HepG2 (cell line): ENCODE data around the gene PHF13. TPM values are rescaled to one million over a fixed set of nuclear protein-coding genes. Genes with fewer than 3 reads are reported as not detected.

Experiments
- GMEB1 ChIP-seq: sonication (generic); formaldehyde crosslinking; IDR thresholded peaks from 2 replicates; pipeline ENCODE4 v1.5.1; 2020; ENCODE audit warnings: missing genetic modification reagents, mild to moderate bottlenecking, borderline replicate concordance
- IKZF5 ChIP-seq: IDR thresholded peaks from 2 replicates; pipeline ENCODE4 v1.6.1; 2018; ENCODE audit warnings: missing genetic modification reagents, mild to moderate bottlenecking, missing compliant biosample characterization
- JARID2 ChIP-seq: sonication (generic); formaldehyde crosslinking; IDR thresholded peaks from 2 replicates; pipeline ENCODE4 v1.8.1; 2023; ENCODE audit warnings: missing genetic modification reagents, inconsistent platforms; ENCODE audit not compliant: insufficient replicate concordance
- KLF16 ChIP-seq, 2 experiments: sonication (generic) in 1 of 2; formaldehyde crosslinking in 1 of 2; IDR thresholded peaks; 2 replicates each; pipeline versions ENCODE4 v1.6.1 to v1.8.0; 2016 to 2023; ENCODE audit warnings: missing genetic modification reagents in 2 of 2, missing compliant biosample characterization in 1 of 2
- POLR2A ChIP-seq, 2 experiments: IDR thresholded peaks; 2 replicates each; pipeline ENCODE4 v1.6.1; 2011; ENCODE audit warnings: low read depth in 2 of 2, low read length in 2 of 2, mild to moderate bottlenecking in 1 of 2, moderate library complexity in 1 of 2; ENCODE audit not compliant: insufficient read depth in 1 of 2
- POLR2G ChIP-seq: fragments of 200-400 bp; formaldehyde crosslinking; IDR thresholded peaks from 2 replicates; pipeline ENCODE4 v1.6.1; 2018; ENCODE audit warnings: mild to moderate bottlenecking, low read depth, low read length, moderate library complexity
- PRMT3 ChIP-seq: sonication (generic); formaldehyde crosslinking; IDR thresholded peaks from 2 replicates; pipeline ENCODE4 v1.8.1; 2022; ENCODE audit warnings: low read depth, mild to moderate bottlenecking, moderate library complexity, missing genetic modification reagents, borderline replicate concordance
- SIN3A ChIP-seq: IDR thresholded peaks from 2 replicates; pipeline ENCODE4 v1.6.1; 2011; ENCODE audit warnings: low read depth, mild to moderate bottlenecking, control low read depth, low read length, borderline replicate concordance
- SMAD1 ChIP-seq: sonication (generic); formaldehyde crosslinking; IDR thresholded peaks from 2 replicates; pipeline ENCODE4 v1.4.0; 2020; ENCODE audit warnings: missing genetic modification reagents, low read depth, mild to moderate bottlenecking, borderline replicate concordance
- SP5 ChIP-seq: IDR thresholded peaks from 2 replicates; pipeline ENCODE4 v1.6.1; 2016; ENCODE audit warnings: low read depth, borderline replicate concordance
- TAF1 ChIP-seq: sonication (generic); formaldehyde crosslinking; IDR thresholded peaks from 2 replicates; pipeline ENCODE4 v1.4.0; 2020; ENCODE audit warnings: missing genetic modification reagents
- TFDP2 ChIP-seq: sonication (generic); formaldehyde crosslinking; IDR thresholded peaks from 2 replicates; pipeline ENCODE4 v1.4.0; 2020; ENCODE audit warnings: missing genetic modification reagents
- ZBED4 ChIP-seq: sonication (generic); formaldehyde crosslinking; IDR thresholded peaks from 2 replicates; pipeline ENCODE4 v1.4.0; 2020; ENCODE audit warnings: missing genetic modification reagents, borderline replicate concordance
- ZBTB25 ChIP-seq: IDR thresholded peaks from 2 replicates; pipeline ENCODE4 v1.6.1; 2018; ENCODE audit warnings: missing genetic modification reagents
- ZMAT3 ChIP-seq: sonication (generic); formaldehyde crosslinking; conservative IDR thresholded peaks from 2 replicates; pipeline ENCODE4 v1.7.0; 2021; ENCODE audit warnings: missing genetic modification reagents
- ZNF350 ChIP-seq: sonication (generic); formaldehyde crosslinking; IDR thresholded peaks from 2 replicates; pipeline ENCODE4 v1.4.0; 2020; ENCODE audit warnings: mild to moderate bottlenecking, low read depth, missing genetic modification reagents, borderline replicate concordance
- ZNF563 ChIP-seq: sonication (generic); formaldehyde crosslinking; IDR thresholded peaks from 2 replicates; pipeline ENCODE4 v1.8.0; 2022; ENCODE audit warnings: mild to moderate bottlenecking, moderate library complexity, missing genetic modification reagents
- ZNF570 ChIP-seq: sonication (generic); formaldehyde crosslinking; IDR thresholded peaks from 2 replicates; pipeline ENCODE4 v1.4.0; 2020; ENCODE audit warnings: mild to moderate bottlenecking, missing genetic modification reagents, borderline replicate concordance
- ZNF616 ChIP-seq: sonication (generic); formaldehyde crosslinking; IDR thresholded peaks from 2 replicates; pipeline ENCODE4 v1.5.0; 2020; ENCODE audit warnings: low read depth, mild to moderate bottlenecking, missing genetic modification reagents
- ZNF777 ChIP-seq: sonication (generic); formaldehyde crosslinking; IDR thresholded peaks from 2 replicates; pipeline ENCODE4 v1.4.0; 2020; ENCODE audit warnings: missing genetic modification reagents
- polyA plus RNA-seq, 8 experiments: library from polyadenylated mRNA; depleted of rRNA in 3 of 8; stranded (reverse) in 7 of 8; unstranded in 1 of 8; fragments of >200 nt; fragmentation: Illumina TruSeq in 4 of 8; extraction: Trizol in 4 of 8; gene quantifications; 2 replicates each; pipeline versions ENCODE4 v1.2.1 to v1.2.3, GENCODE V29; 2011 to 2016; ENCODE audit warnings: low read depth in 4 of 8, missing spikeins in 1 of 8, mixed read lengths in 1 of 8; ENCODE audit not compliant: insufficient read depth in 1 of 8
- total RNA-seq, 5 experiments: library from RNA; depleted of rRNA; stranded (reverse); fragments of >200 nt; fragmentation: Illumina TruSeq; extraction: Trizol; gene quantifications; 2 replicates each; pipeline ENCODE4 v1.2.3, GENCODE V29; 2016; ENCODE audit warnings: low read depth in 1 of 5

Gene PHF13
- total and polyA plus RNA-seq, 2 of the 13 experiments (the other 11 are each of a cell fraction or from before 2014, with no cell fraction given), result 4.7 to 7.4 TPM

- TF ChIP-seq ZBTB25, result 0 out of 2 replicates have a peak, but pooled peaks have one; percentile 17
- peak in 1 of 2 experiments; percentile 97; a peak in 2 of 4 replicates for TF ChIP-seq POLR2A (IDR thresholded peaks at IDR 0.05; ENCODE audit: insufficient read depth in 1 of 2, low read depth in 2 of 2, low read length in 2 of 2)
- TF ChIP-seq TAF1, result peak; percentile 88
- TF ChIP-seq TFDP2 (CRISPR knock-in tag), result peak; percentile 18; the same call in 1 of the 2 replicates
- TF ChIP-seq IKZF5 (CRISPR knock-in tag), result peak; percentile 54; the same call in 1 of the 2 replicates
- no peak for TF ChIP-seq SMAD1 (CRISPR knock-in tag)
- no peak for TF ChIP-seq JARID2 (CRISPR knock-in tag)
- peak; percentile 5; the same call in 1 of the 2 replicates for TF ChIP-seq ZMAT3 (CRISPR knock-in tag)
- 0 out of 2 replicates have a peak, but pooled peaks have one; percentile 54 for TF ChIP-seq GMEB1
- no peak for TF ChIP-seq ZNF570
- TF ChIP-seq ZNF616 (CRISPR knock-in tag), result peak; percentile 14; the same call in 1 of the 2 replicates
- peak; percentile 55; the same call in 1 of the 2 replicates for TF ChIP-seq ZBED4 (CRISPR knock-in tag)
- TF ChIP-seq SP5, result peak; percentile 58; the same call in 1 of the 2 replicates
- TF ChIP-seq PRMT3 (CRISPR knock-in tag), result peak; percentile 93; the same call in 1 of the 2 replicates
- no peak for TF ChIP-seq ZNF350
- TF ChIP-seq KLF16 (CRISPR knock-in tag; IDR thresholded peaks at IDR 0.05), result peak in 1 of 2 experiments; percentile 8; a peak in 1 of 4 replicates
- TF ChIP-seq SIN3A, result peak; percentile 50; the same call in 1 of the 2 replicates
- TF ChIP-seq ZNF777 (CRISPR knock-in tag), result peak; percentile 87
- peak; percentile 64; the same call in 1 of the 2 replicates for TF ChIP-seq ZNF563
- peak; percentile 98 for TF ChIP-seq POLR2G
Observed at GRCh38 chr1:6602669-6603237, 10.8 kb upstream of the PHF13 start, which contains the start of gene KLHL21 (continued).
